Gastroesophageal sphincter (tissue), 4 donors: ENCODE measurements around the gene UTP14A. TPM values are rescaled to one million over a fixed set of nuclear protein-coding genes. Genes with fewer than 3 reads are reported as not detected.

Source experiments
- ATAC-seq: fragments of 150-250 bp; one replicate; pipeline ENCODE4 v1.9.1; 2016; ENCODE audit warnings: mild to moderate bottlenecking, moderate library complexity
- H3K27ac ChIP-seq, 4 donors: fragments of 200-600 bp; sonication (generic) in 3 of 4; 1 replicate in 3 of 4; 2 replicates in 1 of 4; pipeline ENCODE4 v1.5.1; 2016 to 2019
- H3K27me3 ChIP-seq: fragments of 200-600 bp; sonication (generic); one replicate; pipeline ENCODE4 v1.5.1; 2019
- H3K36me3 ChIP-seq, 2 donors: fragments of 200-600 bp; sonication (generic); one replicate each; pipeline ENCODE4 v1.5.1; 2019; ENCODE audit warnings: control low read depth in 1 of 2
- H3K4me1 ChIP-seq, 3 donors: fragments of 200-600 bp; sonication (generic); 1 replicate in 2 of 3; 2 replicates in 1 of 3; pipeline ENCODE4 v1.5.1; 2016 to 2019; ENCODE audit warnings: control low read depth in 2 of 3
- H3K4me3 ChIP-seq, 2 donors: fragments of 200-600 bp; sonication (generic); one replicate each; pipeline ENCODE4 v1.5.1; 2019; ENCODE audit warnings: mild to moderate bottlenecking in 1 of 2, moderate library complexity in 1 of 2
- H3K9me3 ChIP-seq, 3 donors: fragments of 200-600 bp; sonication (generic); one replicate each; pipeline ENCODE4 v1.5.1; 2017 to 2019; ENCODE audit warnings: control low read depth in 2 of 3
- EP300 ChIP-seq: sonication (generic); formaldehyde crosslinking; IDR thresholded peaks from one replicate; pipeline ENCODE4 v1.6.1; 2017; ENCODE audit warnings: antibody characterized with exemption, mild to moderate bottlenecking
- POLR2A ChIP-seq, 2 donors: fragments of 450-650 bp; IDR thresholded peaks; one replicate each; pipeline ENCODE4 v1.6.1; 2017; ENCODE audit warnings: antibody characterized with exemption in 2 of 2, mild to moderate bottlenecking in 2 of 2, moderate library complexity in 1 of 2
- POLR2AphosphoS5 ChIP-seq: sonication (generic); formaldehyde crosslinking; IDR thresholded peaks from one replicate; pipeline ENCODE4 v1.6.1; 2017; ENCODE audit warnings: antibody characterized with exemption
- WGBS, 2 donors: methylation state at CpG; one replicate each; pipeline ENCODE4 v1.1.5; 2018; ENCODE audit warnings: low coverage in 1 of 2; 5-methylcytosine and 5-hydroxymethylcytosine counted together
- total RNA-seq, 4 donors: library from RNA; depleted of rRNA; stranded (reverse); fragments of >200 nt; gene quantifications; one replicate each; pipeline ENCODE4 v1.1.0, GENCODE V29; 2016
- TF ChIP-seq, protein P1 (sequence below), 4 experiments: fragments of 200-600 bp in 2 of 4; fragments of 450-650 bp in 2 of 4; sonication (generic) in 1 of 4; IDR thresholded peaks; one replicate each; pipeline ENCODE4 v1.5.1; 2017 to 2019; ENCODE audit warnings: antibody characterized with exemption in 4 of 4, mild to moderate bottlenecking in 2 of 4, moderate library complexity in 2 of 4

The UTP14A gene
- total RNA-seq, 4 donors from 2014 or later = 12.5 to 17.6 (median 15.9) TPM

DNA sequence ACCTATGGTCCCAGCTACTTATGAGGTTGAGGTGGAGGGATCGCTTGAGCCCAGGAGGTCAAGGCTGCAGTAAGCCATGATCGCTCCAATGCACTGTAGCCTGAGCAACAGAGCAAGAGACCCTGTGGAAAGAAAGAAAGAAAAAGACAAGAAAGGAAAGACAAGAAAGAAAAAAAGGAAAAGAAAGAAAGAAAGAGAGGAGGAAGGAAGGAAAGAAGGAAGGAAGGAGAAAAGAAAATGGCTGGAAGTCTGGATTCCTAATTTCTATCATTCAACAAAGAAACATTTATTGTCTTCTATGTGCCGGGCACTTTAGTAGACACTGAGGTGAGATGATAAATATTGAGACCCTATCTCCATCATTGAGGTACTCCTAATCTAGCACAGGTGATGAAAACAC, 49.7 kb downstream of the UTP14A start:
- H3K4me1 ChIP-seq = peaks cover 0 to 6% (median 0%) of the 10 kb centered on the region in 3 donors
- 100% methylated on average over 1 to 2 of the region's 3 CpGs for WGBS, 2 donors
- TF ChIP-seq POLR2A (IDR thresholded peaks at IDR 0.05) (no peak), POLR2AphosphoS5 (no peak), EP300 (no peak)
- TF ChIP-seq, protein P1, sequence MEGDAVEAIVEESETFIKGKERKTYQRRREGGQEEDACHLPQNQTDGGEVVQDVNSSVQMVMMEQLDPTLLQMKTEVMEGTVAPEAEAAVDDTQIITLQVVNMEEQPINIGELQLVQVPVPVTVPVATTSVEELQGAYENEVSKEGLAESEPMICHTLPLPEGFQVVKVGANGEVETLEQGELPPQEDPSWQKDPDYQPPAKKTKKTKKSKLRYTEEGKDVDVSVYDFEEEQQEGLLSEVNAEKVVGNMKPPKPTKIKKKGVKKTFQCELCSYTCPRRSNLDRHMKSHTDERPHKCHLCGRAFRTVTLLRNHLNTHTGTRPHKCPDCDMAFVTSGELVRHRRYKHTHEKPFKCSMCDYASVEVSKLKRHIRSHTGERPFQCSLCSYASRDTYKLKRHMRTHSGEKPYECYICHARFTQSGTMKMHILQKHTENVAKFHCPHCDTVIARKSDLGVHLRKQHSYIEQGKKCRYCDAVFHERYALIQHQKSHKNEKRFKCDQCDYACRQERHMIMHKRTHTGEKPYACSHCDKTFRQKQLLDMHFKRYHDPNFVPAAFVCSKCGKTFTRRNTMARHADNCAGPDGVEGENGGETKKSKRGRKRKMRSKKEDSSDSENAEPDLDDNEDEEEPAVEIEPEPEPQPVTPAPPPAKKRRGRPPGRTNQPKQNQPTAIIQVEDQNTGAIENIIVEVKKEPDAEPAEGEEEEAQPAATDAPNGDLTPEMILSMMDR (IDR thresholded peaks at IDR 0.05) = no peak
- no peaks in the 10 kb centered on the region for H3K9me3 ChIP-seq
- no peak for ATAC-seq
- H3K27ac ChIP-seq = no peak overlapping the region
- no peaks in the 10 kb centered on the region for H3K36me3 ChIP-seq
- H3K27me3 ChIP-seq = no peaks in the 10 kb centered on the region
- H3K4me3 ChIP-seq = no peak overlapping the region

DNA sequence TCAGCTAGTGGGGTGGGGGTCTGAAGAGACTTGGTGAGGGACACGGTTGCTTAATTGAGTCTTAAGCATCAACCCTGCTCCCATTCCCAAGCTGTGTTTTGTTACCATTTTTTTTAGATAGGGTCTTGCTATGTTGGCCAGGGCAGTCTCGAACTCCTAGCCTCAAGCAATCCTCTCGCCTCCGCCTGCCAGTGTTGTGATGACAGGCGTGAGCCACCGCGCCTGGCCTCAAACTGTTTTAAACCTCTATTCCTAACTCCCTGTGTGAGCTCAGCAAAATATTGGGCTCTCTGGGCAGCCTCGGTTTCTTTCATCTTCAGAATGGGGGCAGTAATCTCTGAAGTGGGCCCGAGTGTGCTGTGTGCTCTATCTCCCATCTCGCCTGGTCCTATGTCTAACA, 50.2 kb downstream of the UTP14A start:
- Histone ChIP-seq H3K4me3 (no peak overlapping the region), H3K27ac (no peak overlapping the region), H3K36me3 (no peaks in the 10 kb centered on the region), H3K9me3 (no peaks in the 10 kb centered on the region), H3K27me3 (no peaks in the 10 kb centered on the region), H3K4me1 (peaks cover 0 to 6% (median 0%) of the 10 kb centered on the region in 3 donors)
- TF ChIP-seq POLR2A (IDR thresholded peaks at IDR 0.05) (no peak), POLR2AphosphoS5 (no peak), EP300 (no peak)
- TF ChIP-seq, protein P1 (IDR thresholded peaks at IDR 0.05) = no peak
- no CpG with 5 or more reads among the region's 10 CpGs for WGBS, 2 donors
- no peak for ATAC-seq

DNA sequence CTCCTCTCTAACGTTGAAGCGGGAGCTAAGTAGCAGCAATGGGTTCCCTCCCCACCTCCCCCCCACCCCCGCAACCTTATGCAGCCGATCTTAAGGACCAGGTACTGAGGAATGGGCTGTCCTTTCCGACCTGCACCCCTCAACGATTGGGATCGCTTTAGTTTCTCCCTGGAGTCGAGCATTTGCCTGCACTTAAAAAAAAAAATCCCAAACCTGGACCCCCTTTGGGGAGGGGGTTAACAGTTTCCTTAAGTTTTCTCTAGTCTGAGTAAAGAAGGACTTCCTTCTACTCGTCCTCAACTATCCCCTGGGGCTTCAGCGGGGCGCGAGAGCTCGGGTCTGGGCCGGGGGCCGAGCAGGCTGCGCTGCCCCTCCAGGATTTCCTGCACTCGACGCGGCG, 50.8 kb downstream of the UTP14A start:
- TF ChIP-seq EP300 (no peak), POLR2AphosphoS5 (no peak), POLR2A (IDR thresholded peaks at IDR 0.05) (no peak)
- TF ChIP-seq, protein P1 (IDR thresholded peaks at IDR 0.05) = no peak
- H3K4me1 ChIP-seq = peaks cover 0 to 6% (median 0%) of the 10 kb centered on the region in 3 donors
- H3K36me3 ChIP-seq = no peaks in the 10 kb centered on the region
- H3K27me3 ChIP-seq = no peaks in the 10 kb centered on the region
- WGBS, 2 donors = 23 to 48% methylated on average over 6 of the region's 20 CpGs
- ATAC-seq = no peak
- peak overlapping the region; percentile 49 to 51 for H3K4me3 ChIP-seq
- H3K27ac ChIP-seq = peak overlapping the region in 3 of 4 donors; percentile 33 to 54 (median 53)
- no peaks in the 10 kb centered on the region for H3K9me3 ChIP-seq

DNA sequence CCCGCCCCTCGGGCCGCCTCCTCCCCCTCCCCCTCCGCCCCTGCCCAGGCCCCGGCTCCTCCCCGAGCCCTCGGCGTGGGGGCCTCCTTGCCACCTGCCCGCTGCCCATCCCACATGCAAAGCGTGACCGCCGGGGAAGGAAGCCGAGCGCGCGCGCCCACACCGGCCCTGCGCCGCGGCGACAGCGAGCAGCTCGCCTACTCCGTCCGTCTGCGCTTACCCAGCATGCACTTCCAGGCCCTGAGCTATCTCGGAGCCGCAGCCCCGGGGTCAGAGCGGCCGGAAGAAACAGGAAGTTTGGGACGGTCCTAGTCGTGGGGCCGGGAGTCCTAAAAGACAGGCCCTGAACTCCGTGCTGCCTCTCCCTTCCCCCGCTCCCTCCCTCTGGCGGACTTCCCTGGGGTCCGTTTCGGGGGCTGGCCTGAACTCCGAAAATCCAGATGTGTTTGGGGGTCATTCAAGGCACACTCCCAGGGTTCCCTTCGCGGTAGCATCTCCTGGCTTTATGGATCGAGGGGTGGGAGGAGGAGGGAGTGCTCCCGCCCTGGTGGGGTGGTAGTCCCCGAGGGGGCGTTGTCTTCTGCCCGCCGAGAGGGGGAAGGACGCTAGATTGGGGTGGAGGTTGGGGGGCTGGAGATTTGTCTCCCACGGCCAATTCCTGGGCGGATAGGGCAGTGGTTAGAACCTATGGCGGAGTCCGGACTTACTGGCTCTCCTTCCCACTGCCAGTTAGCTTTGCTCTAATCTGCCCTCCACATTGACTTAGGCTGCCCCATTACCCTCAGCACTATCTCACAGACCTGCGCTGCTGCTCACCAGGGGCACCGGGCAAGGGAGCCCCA, 51.5 kb downstream of the UTP14A start:
- TF ChIP-seq, protein P1 (IDR thresholded peaks at IDR 0.05) = no peak
- peak in 1 of 2 donors; percentile 38 for TF ChIP-seq POLR2A (IDR thresholded peaks at IDR 0.05)
- Histone ChIP-seq H3K27ac (peak overlapping the region in 3 of 4 donors; percentile 33 to 54 (median 53)), H3K27me3 (no peaks in the 10 kb centered on the region), H3K4me3 (peak overlapping the region; percentile 49 to 51), H3K9me3 (no peaks in the 10 kb centered on the region), H3K36me3 (no peaks in the 10 kb centered on the region), H3K4me1 (peaks cover 0 to 6% (median 0%) of the 10 kb centered on the region in 3 donors)
- 72% methylated on average over 6 of the region's 56 CpGs; no CpG with 5 or more reads in 1 of the 2 donors for WGBS, 2 donors
- ATAC-seq = peak; percentile 71

DNA sequence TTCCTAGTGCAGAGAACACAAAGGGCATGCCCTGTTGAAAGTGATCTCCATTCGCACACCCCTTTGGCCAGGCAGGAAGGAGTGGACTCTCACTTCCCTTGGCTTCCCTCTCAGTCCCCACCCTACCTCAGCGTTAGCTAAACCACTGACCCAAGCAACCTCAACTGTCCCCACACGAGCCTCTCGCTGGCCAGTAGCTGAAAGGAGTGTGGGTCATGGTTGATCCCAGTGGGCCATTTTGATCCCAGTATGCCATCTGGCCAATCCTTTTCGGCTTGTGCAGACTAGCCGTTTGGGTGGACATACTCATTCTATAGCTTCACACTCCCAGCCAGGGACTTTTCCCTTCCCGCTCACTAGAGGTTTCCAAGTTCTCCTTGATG, 52.1 kb downstream of the UTP14A start:
- 80% methylated on average over 4 of the region's 7 CpGs; no CpG with 5 or more reads in 1 of the 2 donors for WGBS, 2 donors

More for the DNA sequence above, 52.1 kb downstream of the UTP14A start:
- Histone ChIP-seq H3K9me3 (no peaks in the 10 kb centered on the region), H3K36me3 (no peaks in the 10 kb centered on the region), H3K4me1 (peaks cover 0 to 4% (median 0%) of the 10 kb centered on the region in 3 donors), H3K4me3 (no peak overlapping the region), H3K27me3 (no peaks in the 10 kb centered on the region), H3K27ac (peak overlapping the region in 3 of 4 donors; percentile 33 to 54 (median 53))
- ATAC-seq = no peak
- TF ChIP-seq POLR2A (IDR thresholded peaks at IDR 0.05) = no peak
- TF ChIP-seq, protein P1 (IDR thresholded peaks at IDR 0.05) = no peak
- no peak for TF ChIP-seq EP300
- no peak for TF ChIP-seq POLR2AphosphoS5
